GM12878 (cell line): ENCODE results near the gene TBCCD1. TPM values are rescaled to one million over a fixed set of nuclear protein-coding genes. Genes with fewer than 3 reads are reported as not detected.
A peak's percentile ranks its signal among the peaks of the same experiment; 100 is the strongest.

Experiments
- ATAC-seq: fragments of 200-7000 bp; cut with Tn5 transposase; 3 replicates; pipeline ENCODE4 v1.9.1; 2020; ENCODE audit warnings: mild to moderate bottlenecking, moderate library complexity
- BruUV-seq: library from RNA; stranded (reverse); fragments of 400-500 nt; replicated peaks from 2 replicates; lab custom pipeline; 2021; lab: Mats Ljungman, UMichigan
- CTCF ChIA-PET: fragments of 300-600 bp; sonication (Branson Sonifier 250); formaldehyde crosslinking; extraction: SDS; loops from one replicate; lab custom pipeline; 2021; ENCODE audit warnings: inconsistent platforms; lab: Yijun Ruan, JAX
- POLR2A ChIA-PET: fragments of 350-600 bp; formaldehyde crosslinking; extraction: SDS; loops from one replicate; lab custom pipeline; 2021; ENCODE audit warnings: inconsistent platforms; lab: Charles Lee
- RAD21 ChIA-PET: fragments of 300-600 bp; sonication (Branson Sonifier 250); formaldehyde crosslinking; loops from one replicate; lab custom pipeline; 2023; ENCODE audit warnings: antibody characterized with exemption; ENCODE audit not compliant: unreplicated experiment; lab: Charles Lee
- SMC1A ChIA-PET: fragments of 300-600 bp; sonication (Branson Sonifier 250); formaldehyde crosslinking; loops from one replicate; lab custom pipeline; 2023; ENCODE audit not compliant: unreplicated experiment, uncharacterized antibody; lab: Charles Lee
- DNase-seq: peaks from one replicate; pipeline ENCODE4 v3.0.0-alpha.2; 2011; ENCODE audit warnings: low read depth, low spot score
- FAIRE-seq: peaks from 3 replicates; lab custom pipeline; 2011; peaks lifted over from hg19 to GRCh38; lab: Jason Lieb, UNC
- H2AFZ ChIP-seq: 2 replicates; pipeline ENCODE4 v1.6.0; 2011; ENCODE audit warnings: low read depth, low read length, control low read depth; ENCODE audit not compliant: control insufficient read depth
- H3K27ac ChIP-seq: 2 replicates; pipeline ENCODE4 v1.5.1; 2011; ENCODE audit warnings: control low read depth; ENCODE audit not compliant: control insufficient read depth, insufficient read depth
- H3K27me3 ChIP-seq, 2 experiments: replicated peaks in 1 of 2; 2 replicates each; pipeline versions ENCODE4 v1.6.0 to v1.6.1; 2011; ENCODE audit warnings: low read length in 1 of 2; ENCODE audit not compliant: control insufficient read depth in 2 of 2, insufficient read depth in 2 of 2
- H3K36me3 ChIP-seq, 2 experiments: 2 replicates each; pipeline ENCODE4 v1.5.1; 2011; ENCODE audit warnings: low read length in 1 of 2; ENCODE audit not compliant: control insufficient read depth in 2 of 2, insufficient read depth in 2 of 2
- H3K4me1 ChIP-seq: 2 replicates; pipeline ENCODE4 v1.6.1; 2011; ENCODE audit warnings: mild to moderate bottlenecking, low read length, moderate library complexity, mixed read lengths; ENCODE audit not compliant: control insufficient read depth, insufficient read depth
- H3K4me2 ChIP-seq: 2 replicates; pipeline ENCODE4 v1.6.0; 2011; ENCODE audit warnings: control low read depth; ENCODE audit not compliant: control insufficient read depth, insufficient read depth
- H3K4me3 ChIP-seq: fragments of 200-600 bp; sonication (generic); 2 replicates; pipeline ENCODE4 v1.5.1; 2016
- H3K79me2 ChIP-seq: 2 replicates; pipeline ENCODE4 v1.6.0; 2011; ENCODE audit warnings: low read length; ENCODE audit not compliant: control insufficient read depth, insufficient read depth
- H3K9ac ChIP-seq: 2 replicates; pipeline ENCODE4 v1.8.0; 2011; ENCODE audit warnings: low read length, control low read depth, mixed read lengths; ENCODE audit not compliant: control insufficient read depth, insufficient read depth
- H3K9me3 ChIP-seq: replicated peaks from 3 replicates; pipeline ENCODE4 v1.5.1; 2011; ENCODE audit warnings: mild to moderate bottlenecking, low read length; ENCODE audit not compliant: control insufficient read depth, insufficient read depth
- H4K20me1 ChIP-seq: 2 replicates; pipeline ENCODE4 v1.6.0; 2011; ENCODE audit not compliant: control insufficient read depth, insufficient read depth
- CEBPB ChIP-seq, 2 experiments: fragments of 150-350 bp in 1 of 2; IDR thresholded peaks; 2 replicates each; pipeline ENCODE4 v1.6.1; 2012 to 2014; ENCODE audit warnings: low read depth in 2 of 2, low read length in 2 of 2, borderline replicate concordance in 1 of 2, inconsistent platforms in 1 of 2
- EED ChIP-seq: sonication (generic); IDR thresholded peaks from 2 replicates; pipeline ENCODE4 v1.6.1; 2016; ENCODE audit warnings: antibody characterized with exemption, low read depth
- FOXM1 ChIP-seq: IDR thresholded peaks from 2 replicates; pipeline ENCODE4 v1.6.1; 2012; ENCODE audit warnings: low read depth, mild to moderate bottlenecking, inconsistent platforms, low read length, moderate library complexity
- IKZF1 ChIP-seq: fragments of 450-650 bp; conservative IDR thresholded peaks from 2 replicates; pipeline ENCODE4 v1.6.1; 2017; ENCODE audit warnings: antibody characterized with exemption, mild to moderate bottlenecking
- RUNX3 ChIP-seq: IDR thresholded peaks from 2 replicates; pipeline ENCODE4 v1.6.1; 2012; ENCODE audit warnings: low read length, inconsistent platforms
- SMAD5 ChIP-seq: IDR thresholded peaks from 2 replicates; pipeline ENCODE4 v1.6.1; 2016; ENCODE audit warnings: antibody characterized with exemption, low read depth
- ZNF622 ChIP-seq: fragments of 450-650 bp; IDR thresholded peaks from 2 replicates; pipeline ENCODE4 v1.6.1; 2017; ENCODE audit warnings: mild to moderate bottlenecking, inconsistent platforms
- WGBS: methylation state at CpG from one replicate; pipeline ENCODE4 v1.1.6; 2016; ENCODE audit warnings: low lambda C conversion rate; ENCODE audit not compliant: insufficient replicate concordance, insufficient coverage; ENCODE audit errors: missing lambda C conversion rate; 5-methylcytosine and 5-hydroxymethylcytosine counted together
- in situ Hi-C: fragments of 300-500 bp; cut with MboI; formaldehyde crosslinking; loops from 9 replicates; pipeline ENCODE4 v1.14.3; 2018; ENCODE audit warnings: mixed read lengths
- intact Hi-C: fragments of 100-400 bp; cut with micrococcal nuclease; formaldehyde crosslinking; loops from one replicate; pipeline ENCODE4 v1.14.2; 2022; ENCODE audit not compliant: unreplicated experiment
- polyA plus RNA-seq, 11 experiments: library from polyadenylated mRNA; depleted of rRNA in 4 of 11; unstranded in 6 of 11; stranded (reverse) in 5 of 11; fragments of >200 nt; fragmentation: Nextera tagmentation in 4 of 11; fragmentation: Illumina TruSeq in 1 of 11; extraction: Ambion mirVana in 4 of 11; extraction: Trizol in 1 of 11; gene quantifications; 1 replicate in 1 of 11; 2 replicates in 10 of 11; pipeline versions ENCODE4 v1.2.1 to v1.2.3, GENCODE V29; 2011 to 2016; ENCODE audit warnings: inconsistent platforms in 2 of 11, missing spikeins in 2 of 11, low read depth in 1 of 11
- total RNA-seq, 4 experiments: library from RNA; depleted of rRNA in 3 of 4; stranded (reverse); fragments of >200 nt in 3 of 4; fragmentation: Illumina TruSeq in 1 of 4; extraction: Trizol in 1 of 4; gene quantifications; 2 replicates each; pipeline versions ENCODE4 v1.2.1 to v1.2.3, GENCODE V29; 2013 to 2021

The TBCCD1 gene
- total and polyA plus RNA-seq, 10 of the 15 experiments (the other 5 are each of a cell fraction or from before 2014, with no cell fraction given): 6.9 to 23.4 (median 14.7) TPM

GRCh38 chr3:186516646-186517045 is 50.5 kb downstream of the TBCCD1 start:
- ATAC-seq (no peak), FAIRE-seq (no peak), DNase-seq (no peak)
- no peak overlapping the region for H3K4me3 ChIP-seq
- 79% methylated on average over 2 of the region's 2 CpGs for whole genome bisulfite sequencing
- H4K20me1 ChIP-seq: no peaks in the 10 kb centered on the region
- in situ Hi-C loops (no loop called here), intact Hi-C loops (no loop called here)
- SMC1A ChIA-PET: interaction anchor here (0.7 to 15.9 kb wide), 5 partner anchors 9 to 943 kb away, joined by 3 to 429 read pairs (median 3); no protein-coding TSS in a partner anchor
- H3K27me3 ChIP-seq: no peaks in the 10 kb centered on the region
- no TSS peak for BruUV-seq
- no peaks in the 10 kb centered on the region; the same call in 2 of the 3 replicates for H3K9me3 ChIP-seq
- no peak overlapping the region for H3K27ac ChIP-seq
- H3K4me2 ChIP-seq: no peak overlapping the region
- H3K79me2 ChIP-seq: no peaks in the 10 kb centered on the region
- no peak overlapping the region for H2AFZ ChIP-seq
- H3K4me1 ChIP-seq: peaks cover 59% of the 10 kb centered on the region
- RAD21 ChIA-PET: interaction anchor here (9.3 kb wide), 1 partner anchor 20 kb away, joined by 224 read pairs; no protein-coding TSS in a partner anchor
- TF ChIP-seq SMAD5 (no peak), CEBPB (IDR thresholded peaks at IDR 0.05; ENCODE audit: borderline replicate concordance in 1 of 2, low read depth in 2 of 2, low read length in 2 of 2) (peak in 1 of 2 experiments; percentile 16; a peak in 1 of 4 replicates)
- TF ChIP-seq, all 136 proteins: peak for 1
- ChIA-PET POLR2A (interaction anchor here (1.4 to 2.0 kb wide), 3 partner anchors 10 to 18 kb away, joined by 3 to 9 read pairs (median 6); no protein-coding TSS in a partner anchor), CTCF (interaction anchor here (0.5 to 14.1 kb wide), 8 partner anchors 10 to 544 kb away, joined by 3 to 282 read pairs (median 4); no protein-coding TSS in a partner anchor)
- no peaks in the 10 kb centered on the region for H3K36me3 ChIP-seq
- no peak overlapping the region for H3K9ac ChIP-seq

GRCh38 chr3:186515125-186515524 is 52.0 kb downstream of the TBCCD1 start:
- SMC1A ChIA-PET: interaction anchor here (15.9 kb wide), 1 partner anchor 22 kb away, joined by 429 read pairs; no protein-coding TSS in a partner anchor
- BruUV-seq: no TSS peak
- Histone ChIP-seq H3K4me1 (peaks cover 58% of the 10 kb centered on the region), H3K27me3 (no peaks in the 10 kb centered on the region), H3K9me3 (no peaks in the 10 kb centered on the region; the same call in 2 of the 3 replicates), H4K20me1 (no peaks in the 10 kb centered on the region), H3K4me3 (no peak overlapping the region), H3K79me2 (no peaks in the 10 kb centered on the region), H3K4me2 (0 out of 2 replicates have a peak overlapping the region, but pooled peaks have one; percentile 7), H3K9ac (no peak overlapping the region), H2AFZ (no peak overlapping the region), H3K36me3 (no peaks in the 10 kb centered on the region), H3K27ac (peak overlapping the region; percentile 4; the same call in 1 of the 2 replicates)
- 34% methylated on average over 4 of the region's 4 CpGs for WGBS
- POLR2A ChIA-PET: interaction anchor here (0.7 kb wide), 1 partner anchor 18 kb away, joined by 3 read pairs; no protein-coding TSS in a partner anchor
- DNase-seq (no peak), FAIRE-seq (no peak), ATAC-seq (no peak)
- TF ChIP-seq FOXM1 (0 out of 2 replicates have a peak, but pooled peaks have one; percentile 12), IKZF1 (no peak), ZNF622 (no peak), RUNX3 (peak; percentile 84), EED (peak; percentile 27; the same call in 1 of the 2 replicates)
- RAD21 ChIA-PET: interaction anchor here (9.3 kb wide), 1 partner anchor 22 kb away, joined by 224 read pairs; no protein-coding TSS in a partner anchor
- intact Hi-C loops (no loop called here), in situ Hi-C loops (no loop called here)
- CTCF ChIA-PET: no interaction called here
